LNCAP (cell line): ENCODE measurements around the gene PRM1.

Experiments used
- CTCF ChIP-seq: fragments of 450-650 bp; IDR thresholded peaks from 2 replicates; pipeline ENCODE4 v1.5.1; 2017; ENCODE audit warnings: mild to moderate bottlenecking

The PRM1 gene

GRCh38 chr16:11231367-11231970 is 49.7 kb downstream of the PRM1 start:
- no peak for TF ChIP-seq CTCF
